GM13977 (cell line): ENCODE results near the gene RNF227.
"Not testable (repeated sequence)": the region's sequence is repeated elsewhere in the genome, so short reads cannot be mapped to it uniquely, and the experiment has no call there.

Experiments
- DNase-seq: peaks from one replicate; pipeline ENCODE4 v3.0.0; 2012; ENCODE audit warnings: low spot score
- in situ Hi-C: fragments of 300-500 bp; cut with MboI; formaldehyde crosslinking; loops from one replicate; pipeline ENCODE4 v1.12.0; 2022; ENCODE audit warnings: low sequenced_read_pairs, low pct_unique_long_range_greater_than_20kb, mixed read lengths, inconsistent platforms; ENCODE audit not compliant: unreplicated experiment
- TF ChIP-seq, protein P1 (sequence below): IDR thresholded peaks from 2 replicates; pipeline ENCODE4 v1.5.1; 2012; ENCODE audit warnings: mild to moderate bottlenecking, control low read depth; ENCODE audit not compliant: insufficient read depth; ENCODE audit errors: extremely low read depth, missing control alignments

The RNF227 gene

GRCh38 chr17:7915611-7916384 is at the start of gene RNF227:
Gene RNF227 (minus strand): TSS chr17:7916289. CDS start chr17:7916195, 94 bp downstream.
- in situ Hi-C loops: loop anchor here (10.0 kb wide), 1 partner anchor 69 kb away; no protein-coding TSS in a partner anchor
- TF ChIP-seq, protein P1, sequence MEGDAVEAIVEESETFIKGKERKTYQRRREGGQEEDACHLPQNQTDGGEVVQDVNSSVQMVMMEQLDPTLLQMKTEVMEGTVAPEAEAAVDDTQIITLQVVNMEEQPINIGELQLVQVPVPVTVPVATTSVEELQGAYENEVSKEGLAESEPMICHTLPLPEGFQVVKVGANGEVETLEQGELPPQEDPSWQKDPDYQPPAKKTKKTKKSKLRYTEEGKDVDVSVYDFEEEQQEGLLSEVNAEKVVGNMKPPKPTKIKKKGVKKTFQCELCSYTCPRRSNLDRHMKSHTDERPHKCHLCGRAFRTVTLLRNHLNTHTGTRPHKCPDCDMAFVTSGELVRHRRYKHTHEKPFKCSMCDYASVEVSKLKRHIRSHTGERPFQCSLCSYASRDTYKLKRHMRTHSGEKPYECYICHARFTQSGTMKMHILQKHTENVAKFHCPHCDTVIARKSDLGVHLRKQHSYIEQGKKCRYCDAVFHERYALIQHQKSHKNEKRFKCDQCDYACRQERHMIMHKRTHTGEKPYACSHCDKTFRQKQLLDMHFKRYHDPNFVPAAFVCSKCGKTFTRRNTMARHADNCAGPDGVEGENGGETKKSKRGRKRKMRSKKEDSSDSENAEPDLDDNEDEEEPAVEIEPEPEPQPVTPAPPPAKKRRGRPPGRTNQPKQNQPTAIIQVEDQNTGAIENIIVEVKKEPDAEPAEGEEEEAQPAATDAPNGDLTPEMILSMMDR: no peak
- DNase-seq: peak; percentile 89

DNA sequence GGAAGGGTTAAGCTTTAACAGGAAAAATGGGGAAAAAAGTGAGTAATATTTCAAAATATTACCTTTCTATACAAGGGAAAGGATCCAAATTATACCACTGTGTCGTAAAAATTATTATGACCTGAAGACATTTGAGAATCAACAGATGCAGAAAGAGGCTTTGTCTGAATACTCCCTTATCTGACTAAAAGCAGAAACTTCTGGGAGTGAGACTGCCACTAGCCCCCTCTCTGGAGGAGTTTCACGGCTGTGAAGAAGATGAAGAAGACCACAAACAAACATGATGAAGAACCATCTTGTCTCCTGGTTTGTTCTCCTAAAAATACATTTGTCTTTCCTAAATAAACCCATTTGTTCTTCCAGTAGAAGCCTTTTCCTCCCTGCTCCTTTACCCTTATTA is 45.3 kb upstream of the RNF227 start:
- TF ChIP-seq, protein P1: no peak
- in situ Hi-C loops: no loop called here
- no peak for DNase-seq

- no peak for DNase-seq
- TF ChIP-seq, protein P1: no peak
- in situ Hi-C loops: no loop called here
Observed at GRCh38 chr17:7959503-7960253, 43.6 kb upstream of the RNF227 start.

- in situ Hi-C loops: no loop called here
- DNase-seq: no peak
- TF ChIP-seq, protein P1: no peak
Observed at GRCh38 chr17:7956228-7956965, 40.3 kb upstream of the RNF227 start.

GRCh38 chr17:7955414-7956227 is 39.5 kb upstream of the RNF227 start:
- in situ Hi-C loops: no loop called here
- DNase-seq: no peak
- TF ChIP-seq, protein P1: no peak

- in situ Hi-C loops, DNase-seq: not testable (repeated sequence)
Observed at GRCh38 chr17:7953266-7953665, 37.2 kb upstream of the RNF227 start.
